IMR-90 (cell line): ENCODE data around the gene WEE2. TPM values are rescaled to one million over a fixed set of nuclear protein-coding genes. Genes with fewer than 3 reads are reported as not detected.
"Not testable (repeated sequence)": the region's sequence is repeated elsewhere in the genome, so short reads cannot be mapped to it uniquely, and the experiment has no call there.

Experiments used
- ATAC-seq: fragments of 200-7000 bp; cut with Tn5 transposase; 2 replicates; pipeline ENCODE4 v1.9.1; 2020; ENCODE audit warnings: low read depth, mild to moderate bottlenecking, moderate library complexity
- BruUV-seq: library from RNA; stranded (reverse); fragments of 400-500 nt; replicated peaks from 2 replicates; lab custom pipeline; 2021; lab: Mats Ljungman, UMichigan
- CTCF ChIA-PET: fragments of 300-600 bp; formaldehyde crosslinking; extraction: SDS; loops from one replicate; lab custom pipeline; 2021; ENCODE audit warnings: antibody characterized with exemption; lab: Yijun Ruan, JAX
- POLR2A ChIA-PET: fragments of 300-600 bp; sonication (Branson Sonifier 250); formaldehyde crosslinking; loops from one replicate; lab custom pipeline; 2022; ENCODE audit warnings: antibody characterized with exemption; ENCODE audit not compliant: unreplicated experiment; lab: Charles Lee
- DNase-seq: peaks from one replicate; pipeline ENCODE4 v3.0.0; 2013
- H2AFZ ChIP-seq: replicated peaks from 2 replicates; pipeline ENCODE3; 2013; ENCODE audit warnings: low read length, mild to moderate bottlenecking; ENCODE audit not compliant: poor library complexity
- H2AK5ac ChIP-seq: 2 replicates; pipeline ENCODE4 v1.6.1; 2013; ENCODE audit warnings: low read depth, low read length, inconsistent platforms
- H2AK9ac ChIP-seq: replicated peaks from 2 replicates; pipeline ENCODE3; 2013; ENCODE audit warnings: mild to moderate bottlenecking, low read depth, low read length, moderate library complexity; ENCODE audit not compliant: poor library complexity
- H2BK120ac ChIP-seq: 2 replicates; pipeline ENCODE4 v1.6.1; 2013; ENCODE audit warnings: low read depth, low read length, inconsistent platforms
- H2BK15ac ChIP-seq: 3 replicates; pipeline ENCODE4 v1.6.1; 2013; ENCODE audit warnings: low read depth, low read length, inconsistent platforms
- H2BK20ac ChIP-seq: 2 replicates; pipeline ENCODE4 v1.6.1; 2013; ENCODE audit warnings: low read depth, mild to moderate bottlenecking, inconsistent platforms, low read length, moderate library complexity
- H2BK5ac ChIP-seq: 2 replicates; pipeline ENCODE4 v1.6.1; 2013; ENCODE audit warnings: mild to moderate bottlenecking, low read depth, low read length, inconsistent platforms; ENCODE audit not compliant: poor library complexity, severe bottlenecking
- H3K14ac ChIP-seq: replicated peaks from 2 replicates; pipeline ENCODE4 v1.6.1; 2013; ENCODE audit warnings: low read depth, low read length, inconsistent platforms
- H3K18ac ChIP-seq: 2 replicates; pipeline ENCODE4 v1.6.1; 2013; ENCODE audit warnings: low read depth, low read length, control low read depth
- H3K23ac ChIP-seq: 2 replicates; pipeline ENCODE4 v1.6.1; 2013; ENCODE audit warnings: low read depth, low read length, inconsistent platforms
- H3K27ac ChIP-seq: 2 replicates; pipeline ENCODE4 v1.5.1; 2013; ENCODE audit warnings: mild to moderate bottlenecking, control low read depth, low read length; ENCODE audit not compliant: insufficient read depth
- H3K27me3 ChIP-seq: 2 replicates; pipeline ENCODE4 v1.6.1; 2013; ENCODE audit warnings: low read length; ENCODE audit not compliant: control insufficient read depth, insufficient read depth
- H3K36me3 ChIP-seq: 2 replicates; pipeline ENCODE4 v1.6.1; 2013; ENCODE audit warnings: low read length, mixed read lengths; ENCODE audit not compliant: control insufficient read depth, insufficient read depth
- H3K4ac ChIP-seq: 2 replicates; pipeline ENCODE4 v1.6.1; 2013; ENCODE audit warnings: low read depth, low read length, inconsistent platforms
- H3K4me1 ChIP-seq: 2 replicates; pipeline ENCODE4 v1.6.1; 2013; ENCODE audit warnings: low read length, mixed read lengths; ENCODE audit not compliant: control insufficient read depth, insufficient read depth
- H3K4me2 ChIP-seq: 2 replicates; pipeline ENCODE4 v1.6.1; 2013; ENCODE audit warnings: low read depth, mild to moderate bottlenecking, control low read depth, low read length, moderate library complexity
- H3K4me3 ChIP-seq: 2 replicates; pipeline ENCODE4 v1.5.1; 2013; ENCODE audit warnings: low read depth, mild to moderate bottlenecking, control low read depth, low read length, moderate library complexity; ENCODE audit not compliant: insufficient read depth
- H3K56ac ChIP-seq: 2 replicates; pipeline ENCODE4 v1.6.1; 2013; ENCODE audit warnings: low read length, inconsistent platforms; ENCODE audit not compliant: insufficient read depth; ENCODE audit errors: extremely low read depth
- H3K79me1 ChIP-seq, 2 experiments: 2 replicates each; pipeline ENCODE4 v1.6.1; 2013; ENCODE audit warnings: low read length in 2 of 2, inconsistent platforms in 1 of 2, low read depth in 1 of 2
- H3K9ac ChIP-seq: 2 replicates; pipeline ENCODE4 v1.6.1; 2013; ENCODE audit warnings: low read depth, low read length, control low read depth
- H3K9me1 ChIP-seq: 2 replicates; pipeline ENCODE4 v1.6.1; 2013; ENCODE audit warnings: low read length, inconsistent platforms; ENCODE audit not compliant: insufficient read depth
- H3K9me3 ChIP-seq: 2 replicates; pipeline ENCODE4 v1.6.1; 2013; ENCODE audit warnings: low read length; ENCODE audit not compliant: control insufficient read depth, insufficient read depth
- H4K20me1 ChIP-seq: 2 replicates; pipeline ENCODE4 v1.6.1; 2013; ENCODE audit warnings: low read length, inconsistent platforms; ENCODE audit not compliant: insufficient read depth
- H4K5ac ChIP-seq: 2 replicates; pipeline ENCODE4 v1.6.1; 2013; ENCODE audit warnings: mild to moderate bottlenecking, low read depth, low read length, control low read depth
- H4K8ac ChIP-seq, 2 experiments: 2 replicates each; pipeline ENCODE4 v1.6.1; 2013; ENCODE audit warnings: low read depth in 2 of 2, low read length in 2 of 2, control low read depth in 1 of 2, inconsistent platforms in 1 of 2
- H4K91ac ChIP-seq: 2 replicates; pipeline ENCODE4 v1.6.1; 2013; ENCODE audit warnings: low read depth, low read length, inconsistent platforms; ENCODE audit not compliant: insufficient read depth
- WGBS, 2 experiments: methylation state at CpG; one replicate each; pipeline versions ENCODE4 v1.1.5 to v1.1.7; 2013; ENCODE audit warnings: missing lambda C conversion rate in 2 of 2; ENCODE audit not compliant: insufficient read length in 1 of 2; ENCODE audit errors: extremely low coverage in 2 of 2; 5-methylcytosine and 5-hydroxymethylcytosine counted together
- dilution Hi-C: fragments of 300-500 bp; cut with HindIII; formaldehyde crosslinking; loops from one replicate; pipeline ENCODE4 v1.14.3; 2018; ENCODE audit warnings: low sequenced_read_pairs; ENCODE audit not compliant: unreplicated experiment
- in situ Hi-C: fragments of 300-500 bp; cut with MboI; formaldehyde crosslinking; loops from 3 replicates; pipeline ENCODE4 v1.14.3; 2019; ENCODE audit warnings: low sequenced_read_pairs, inconsistent platforms, mixed read lengths
- intact Hi-C: fragments of 100-400 bp; cut with micrococcal nuclease; formaldehyde crosslinking; loops from 2 replicates; pipeline ENCODE4 v1.10.0; 2022
- polyA plus RNA-seq, 3 experiments: library from polyadenylated mRNA; depleted of rRNA; stranded (reverse); fragments of >200 nt; gene quantifications; 2 replicates each; pipeline ENCODE4 v1.2.3, GENCODE V29; 2012; ENCODE audit warnings: low replicate concordance in 1 of 3
- total RNA-seq: library from RNA; depleted of rRNA; stranded (reverse); fragments of >200 nt; gene quantifications from 2 replicates; pipeline ENCODE4 v1.2.3, GENCODE V29; 2012

WEE2 gene
- total and polyA plus RNA-seq, 2 of the 4 experiments (the other 2 are of a cell fraction): not detected

- H2AK5ac ChIP-seq, H3K4ac ChIP-seq, H2AK9ac ChIP-seq, BruUV-seq, H4K20me1 ChIP-seq, H3K4me1 ChIP-seq, in situ Hi-C loops, H3K79me1 ChIP-seq, H3K14ac ChIP-seq, H3K4me2 ChIP-seq, dilution Hi-C loops, H3K27me3 ChIP-seq, H2BK5ac ChIP-seq, H3K27ac ChIP-seq, H2BK15ac ChIP-seq, H2BK20ac ChIP-seq, H3K18ac ChIP-seq, H4K8ac ChIP-seq, H3K23ac ChIP-seq, H2BK120ac ChIP-seq, H3K9me1 ChIP-seq, H3K4me3 ChIP-seq, ATAC-seq, intact Hi-C loops, CTCF ChIA-PET, H3K9ac ChIP-seq, POLR2A ChIA-PET, H4K5ac ChIP-seq, H2AFZ ChIP-seq, H3K56ac ChIP-seq, H4K91ac ChIP-seq: not testable (repeated sequence)
- peak; percentile 6 for DNase-seq
- Histone ChIP-seq H3K36me3 (peaks cover 42% of the 10 kb centered on the region), H3K9me3 (peaks cover 15% of the 10 kb centered on the region)
- WGBS, 2 experiments: no CpG with 5 or more reads among the region's 10 CpGs
These were observed 43.8 kb downstream of the WEE2 start for GRCh38 chr7:141751904-141752303.
